ENCODE results near the gene MYO10. TPM values are rescaled to one million over a fixed set of nuclear protein-coding genes. Genes with fewer than 3 reads are reported as not detected.
A peak's percentile ranks its signal among the peaks of the same experiment; 100 is the strongest.

MYO10 gene
- total RNA-seq, 1 donor from 2014 or later, result 80.2 TPM

DNA sequence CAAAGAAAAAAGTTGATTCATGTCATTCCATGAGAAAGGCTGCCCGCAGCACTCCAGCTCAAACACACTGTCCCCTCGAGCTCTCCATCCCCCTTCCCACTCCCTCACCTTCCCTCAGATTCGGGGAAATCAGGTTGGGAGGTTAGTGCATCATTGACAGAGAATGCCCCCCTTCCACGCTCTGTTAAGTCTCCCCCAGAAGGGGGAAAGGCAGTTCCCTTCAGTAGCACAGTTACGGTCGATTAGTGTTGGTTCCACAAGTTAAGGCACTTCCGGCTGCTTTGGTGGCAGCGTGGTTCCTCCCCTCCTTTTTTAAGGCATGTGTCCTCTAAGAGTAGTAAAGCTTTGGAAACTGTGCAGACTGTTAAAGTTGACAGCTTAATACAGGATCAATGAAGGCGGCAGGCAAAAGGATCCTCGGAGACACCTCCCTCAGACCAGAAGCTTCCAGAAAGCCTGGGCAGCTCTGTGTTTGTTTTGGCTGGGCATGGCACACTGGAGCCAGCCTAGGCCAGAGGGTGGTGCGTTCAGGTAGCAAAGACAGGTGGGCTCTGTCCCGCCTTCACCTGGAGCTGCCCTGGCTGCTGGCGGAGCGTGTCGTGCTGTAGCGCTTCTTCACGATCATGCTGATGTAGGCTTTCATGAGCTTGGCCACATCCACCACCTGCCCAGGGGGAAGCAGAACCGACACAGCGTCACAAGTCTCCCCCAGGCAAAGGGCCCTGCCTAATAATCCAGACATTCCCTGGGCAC is 269.8 kb downstream of the MYO10 start:
- peaks cover 41% of the 10 kb centered on the region for H4K20me1 ChIP-seq (ENCODE audit: insufficient read depth, low read length)
- no peaks in the 10 kb centered on the region for H3K27me3 ChIP-seq (ENCODE audit: insufficient read depth, low read length)
- Mint-ChIP-seq H3K4me3 (ENCODE audit: unreplicated experiment) (no peak overlapping the region), H3K27ac (ENCODE audit: unreplicated experiment) (peak overlapping the region; percentile 41), H3K9me3 (ENCODE audit: unreplicated experiment) (no peaks in the 10 kb centered on the region), H3K4me1 (ENCODE audit: low read depth, unreplicated experiment) (no peaks in the 10 kb centered on the region), H3K27me3 (ENCODE audit: low read depth, unreplicated experiment) (no peaks in the 10 kb centered on the region), H3K36me3 (ENCODE audit: low read depth, unreplicated experiment) (peaks cover 15% of the 10 kb centered on the region)
- no peak for FAIRE-seq
- no peak for DNase-seq (ENCODE audit: low read depth)
- H3K9ac ChIP-seq (ENCODE audit: low read length), result no peak overlapping the region
- H3K79me2 ChIP-seq (ENCODE audit: insufficient read depth, low read length), result no peaks in the 10 kb centered on the region
- no peak overlapping the region for H3K4me2 ChIP-seq (ENCODE audit: low read length)
- no peaks in the 10 kb centered on the region for H3K9me3 ChIP-seq (ENCODE audit: insufficient read depth, low read depth, low read length)
- H3K36me3 ChIP-seq (ENCODE audit: insufficient read depth, low read length), result peaks cover 39% of the 10 kb centered on the region
- TF ChIP-seq, protein P1, sequence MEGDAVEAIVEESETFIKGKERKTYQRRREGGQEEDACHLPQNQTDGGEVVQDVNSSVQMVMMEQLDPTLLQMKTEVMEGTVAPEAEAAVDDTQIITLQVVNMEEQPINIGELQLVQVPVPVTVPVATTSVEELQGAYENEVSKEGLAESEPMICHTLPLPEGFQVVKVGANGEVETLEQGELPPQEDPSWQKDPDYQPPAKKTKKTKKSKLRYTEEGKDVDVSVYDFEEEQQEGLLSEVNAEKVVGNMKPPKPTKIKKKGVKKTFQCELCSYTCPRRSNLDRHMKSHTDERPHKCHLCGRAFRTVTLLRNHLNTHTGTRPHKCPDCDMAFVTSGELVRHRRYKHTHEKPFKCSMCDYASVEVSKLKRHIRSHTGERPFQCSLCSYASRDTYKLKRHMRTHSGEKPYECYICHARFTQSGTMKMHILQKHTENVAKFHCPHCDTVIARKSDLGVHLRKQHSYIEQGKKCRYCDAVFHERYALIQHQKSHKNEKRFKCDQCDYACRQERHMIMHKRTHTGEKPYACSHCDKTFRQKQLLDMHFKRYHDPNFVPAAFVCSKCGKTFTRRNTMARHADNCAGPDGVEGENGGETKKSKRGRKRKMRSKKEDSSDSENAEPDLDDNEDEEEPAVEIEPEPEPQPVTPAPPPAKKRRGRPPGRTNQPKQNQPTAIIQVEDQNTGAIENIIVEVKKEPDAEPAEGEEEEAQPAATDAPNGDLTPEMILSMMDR (IDR thresholded peaks at IDR 0.05; ENCODE audit: insufficient read depth, low read depth, low read length), result no peak
- no peak for TF ChIP-seq EZH2 (IDR thresholded peaks at IDR 0.05; ENCODE audit: insufficient read depth, low read length)
- no peak overlapping the region for H2AFZ ChIP-seq (ENCODE audit: low read depth, low read length)
- H3K4me1 ChIP-seq (ENCODE audit: insufficient read depth, low read length), result no peaks in the 10 kb centered on the region
- H3K27ac ChIP-seq (ENCODE audit: low read depth, low read length), result no peak overlapping the region
- H3K4me3 ChIP-seq (ENCODE audit: insufficient read depth, low read depth, low read length), result no peak overlapping the region

- Histone ChIP-seq H3K27ac (ENCODE audit: low read depth, low read length) (no peak overlapping the region), H3K9ac (ENCODE audit: low read length) (no peak overlapping the region), H2AFZ (ENCODE audit: low read depth, low read length) (no peak overlapping the region), H3K79me2 (ENCODE audit: insufficient read depth, low read length) (no peaks in the 10 kb centered on the region), H3K4me1 (ENCODE audit: insufficient read depth, low read length) (no peaks in the 10 kb centered on the region), H4K20me1 (ENCODE audit: insufficient read depth, low read length) (peaks cover 36% of the 10 kb centered on the region), H3K9me3 (ENCODE audit: insufficient read depth, low read depth, low read length) (no peaks in the 10 kb centered on the region), H3K36me3 (ENCODE audit: insufficient read depth, low read length) (peaks cover 32% of the 10 kb centered on the region), H3K27me3 (ENCODE audit: insufficient read depth, low read length) (no peaks in the 10 kb centered on the region), H3K4me2 (ENCODE audit: low read length) (no peak overlapping the region), H3K4me3 (ENCODE audit: insufficient read depth, low read depth, low read length) (no peak overlapping the region)
- Mint-ChIP-seq H3K4me1 (ENCODE audit: low read depth, unreplicated experiment) (no peaks in the 10 kb centered on the region), H3K27ac (ENCODE audit: unreplicated experiment) (no peak overlapping the region), H3K27me3 (ENCODE audit: low read depth, unreplicated experiment) (no peaks in the 10 kb centered on the region), H3K9me3 (ENCODE audit: unreplicated experiment) (no peaks in the 10 kb centered on the region), H3K36me3 (ENCODE audit: low read depth, unreplicated experiment) (peaks cover 11% of the 10 kb centered on the region), H3K4me3 (ENCODE audit: unreplicated experiment) (no peak overlapping the region)
- no peak for FAIRE-seq
- no peak for DNase-seq (ENCODE audit: low read depth)
- no peak for TF ChIP-seq EZH2 (IDR thresholded peaks at IDR 0.05; ENCODE audit: insufficient read depth, low read length)
- TF ChIP-seq, protein P1 (IDR thresholded peaks at IDR 0.05; ENCODE audit: insufficient read depth, low read depth, low read length), result no peak
These were observed 270.5 kb downstream of the MYO10 start for GRCh38 chr5:16665601-16666000.

- peaks cover 31% of the 10 kb centered on the region for H4K20me1 ChIP-seq (ENCODE audit: insufficient read depth, low read length)
- H3K4me2 ChIP-seq (ENCODE audit: low read length), result no peak overlapping the region
- no peaks in the 10 kb centered on the region for H3K27me3 ChIP-seq (ENCODE audit: insufficient read depth, low read length)
- TF ChIP-seq, protein P1 (IDR thresholded peaks at IDR 0.05; ENCODE audit: insufficient read depth, low read depth, low read length), result no peak
- TF ChIP-seq EZH2 (IDR thresholded peaks at IDR 0.05; ENCODE audit: insufficient read depth, low read length), result no peak
- no peak overlapping the region for H3K9ac ChIP-seq (ENCODE audit: low read length)
- H3K4me3 ChIP-seq (ENCODE audit: insufficient read depth, low read depth, low read length), result no peak overlapping the region
- H3K4me3 Mint-ChIP-seq (ENCODE audit: unreplicated experiment), result no peak overlapping the region
- no peaks in the 10 kb centered on the region for H3K4me1 Mint-ChIP-seq (ENCODE audit: low read depth, unreplicated experiment)
- no peak overlapping the region for H2AFZ ChIP-seq (ENCODE audit: low read depth, low read length)
- no peak for FAIRE-seq
- no peaks in the 10 kb centered on the region for H3K79me2 ChIP-seq (ENCODE audit: insufficient read depth, low read length)
- H3K27ac ChIP-seq (ENCODE audit: low read depth, low read length), result no peak overlapping the region
- H3K27me3 Mint-ChIP-seq (ENCODE audit: low read depth, unreplicated experiment), result no peaks in the 10 kb centered on the region
- H3K9me3 Mint-ChIP-seq (ENCODE audit: unreplicated experiment), result no peaks in the 10 kb centered on the region
- peaks cover 11% of the 10 kb centered on the region for H3K36me3 Mint-ChIP-seq (ENCODE audit: low read depth, unreplicated experiment)
- peaks cover 31% of the 10 kb centered on the region for H3K36me3 ChIP-seq (ENCODE audit: insufficient read depth, low read length)
- no peaks in the 10 kb centered on the region for H3K9me3 ChIP-seq (ENCODE audit: insufficient read depth, low read depth, low read length)
- no peak for DNase-seq (ENCODE audit: low read depth)
- no peaks in the 10 kb centered on the region for H3K4me1 ChIP-seq (ENCODE audit: insufficient read depth, low read length)
- no peak overlapping the region for H3K27ac Mint-ChIP-seq (ENCODE audit: unreplicated experiment)
These were observed 271.7 kb downstream of the MYO10 start for GRCh38 chr5:16664368-16664767.
